NCI-H1436 (cell line): Measurements from ENCODE around the gene MAB21L4.

ENCODE experiments used
- DNase-seq: peaks from one replicate; lab custom pipeline; 2025; lab: John Stamatoyannopoulos, UW

Gene MAB21L4

GRCh38 chr2:240925191-240925567 lies 29.2 kb upstream of the MAB21L4 start:
- DNase-seq = no peak

GRCh38 chr2:240922982-240923537 lies 27.1 kb upstream of the MAB21L4 start:
- DNase-seq = no peak

GRCh38 chr2:240922245-240922981 lies 26.5 kb upstream of the MAB21L4 start:
- DNase-seq = no peak

- DNase-seq = no peak
These were observed 26.0 kb upstream of the MAB21L4 start for GRCh38 chr2:240921995-240922244.

GRCh38 chr2:240921311-240921994 lies 25.5 kb upstream of the MAB21L4 start:
- DNase-seq = no peak

GRCh38 chr2:240920783-240921231 lies 24.9 kb upstream of the MAB21L4 start:
- no peak for DNase-seq

- no peak for DNase-seq
These were observed 24.1 kb upstream of the MAB21L4 start for GRCh38 chr2:240919786-240920782.

- DNase-seq = no peak
These were observed 23.3 kb upstream of the MAB21L4 start for GRCh38 chr2:240919161-240919781.

GRCh38 chr2:240918258-240919091 lies 22.5 kb upstream of the MAB21L4 start:
- DNase-seq = no peak

GRCh38 chr2:240917684-240918257 lies 21.8 kb upstream of the MAB21L4 start:
- no peak for DNase-seq

- DNase-seq = no peak
These were observed 21.2 kb upstream of the MAB21L4 start for GRCh38 chr2:240917009-240917683.

GRCh38 chr2:240916571-240917008 lies 20.6 kb upstream of the MAB21L4 start:
- DNase-seq = peak; percentile 38

GRCh38 chr2:240915526-240916341 lies 19.8 kb upstream of the MAB21L4 start:
- no peak for DNase-seq

GRCh38 chr2:240914645-240915525 lies 18.9 kb upstream of the MAB21L4 start:
- DNase-seq = no peak

- DNase-seq = peak; percentile 58
These were observed 18.1 kb upstream of the MAB21L4 start for GRCh38 chr2:240913810-240914644.

- DNase-seq = no peak
These were observed 17.2 kb upstream of the MAB21L4 start for GRCh38 chr2:240912878-240913809.
